AG09319 (cell line): ENCODE measurements around the gene CD177.
"Not testable (repeated sequence)": the region's sequence is repeated elsewhere in the genome, so short reads cannot be mapped to it uniquely, and the experiment has no call there.

ENCODE experiments used
- DNase-seq: peaks from one replicate; pipeline ENCODE4 v3.0.0-alpha.2; 2010; ENCODE audit warnings: low read depth; ENCODE audit errors: extremely low read depth
- CTCF ChIP-seq: IDR thresholded peaks from 2 replicates; pipeline ENCODE4 v1.5.1; 2011; ENCODE audit warnings: low read depth, mild to moderate bottlenecking, inconsistent platforms, low read length, moderate library complexity

Gene CD177

GRCh38 chr19:43311706-43312105 is 41.8 kb upstream of the CD177 start:
- no peak for TF ChIP-seq CTCF
- no peak for DNase-seq

GRCh38 chr19:43313711-43314495 is 39.6 kb upstream of the CD177 start:
- no peak for DNase-seq
- no peak for TF ChIP-seq CTCF

GRCh38 chr19:43315851-43316250 is 37.6 kb upstream of the CD177 start:
- DNase-seq: no peak
- TF ChIP-seq CTCF: no peak

- DNase-seq: no peak
Measured at GRCh38 chr19:43316591-43317319, 36.7 kb upstream of the CD177 start.

GRCh38 chr19:43318203-43318602 is 35.3 kb upstream of the CD177 start:
- no peak for DNase-seq
- no peak for TF ChIP-seq CTCF

More at GRCh38 chr19:43316591-43317319, 36.7 kb upstream of the CD177 start:
- TF ChIP-seq CTCF: peak; percentile 33

- no peak for DNase-seq
- no peak for TF ChIP-seq CTCF
Measured at GRCh38 chr19:43318796-43319314, 34.6 kb upstream of the CD177 start.

- no peak for TF ChIP-seq CTCF
- no peak for DNase-seq
Measured at GRCh38 chr19:43320546-43320945, 32.9 kb upstream of the CD177 start.

GRCh38 chr19:43326761-43327160 is 26.7 kb upstream of the CD177 start:
- DNase-seq: not testable (repeated sequence)

GRCh38 chr19:43328561-43328960 is 24.9 kb upstream of the CD177 start:
- not testable (repeated sequence) for DNase-seq

- not testable (repeated sequence) for DNase-seq
Measured at GRCh38 chr19:43329049-43329448, 24.4 kb upstream of the CD177 start.
